ENCODE measurements around the gene MTF1.

DNA sequence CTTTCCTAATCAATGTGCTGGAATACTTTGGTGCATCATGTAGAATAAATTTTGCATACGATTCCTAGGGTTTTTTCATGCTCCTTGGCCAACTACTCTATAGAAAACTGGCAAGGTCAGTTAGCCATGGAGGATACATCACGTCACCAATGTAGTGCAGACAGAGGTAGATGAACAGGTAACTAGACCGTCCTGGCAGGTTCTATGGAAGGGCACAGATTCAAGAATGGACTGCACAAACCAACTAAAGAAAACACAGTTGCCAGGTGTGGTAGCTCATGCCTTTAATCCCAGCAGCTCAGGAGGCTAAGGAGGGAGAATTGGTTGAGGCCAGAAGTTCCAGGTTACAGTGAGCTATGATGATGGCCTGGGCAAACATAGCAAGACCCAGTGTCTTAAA is 9.9 kb downstream of the MTF1 start:
- TF ChIP-seq, protein P1, sequence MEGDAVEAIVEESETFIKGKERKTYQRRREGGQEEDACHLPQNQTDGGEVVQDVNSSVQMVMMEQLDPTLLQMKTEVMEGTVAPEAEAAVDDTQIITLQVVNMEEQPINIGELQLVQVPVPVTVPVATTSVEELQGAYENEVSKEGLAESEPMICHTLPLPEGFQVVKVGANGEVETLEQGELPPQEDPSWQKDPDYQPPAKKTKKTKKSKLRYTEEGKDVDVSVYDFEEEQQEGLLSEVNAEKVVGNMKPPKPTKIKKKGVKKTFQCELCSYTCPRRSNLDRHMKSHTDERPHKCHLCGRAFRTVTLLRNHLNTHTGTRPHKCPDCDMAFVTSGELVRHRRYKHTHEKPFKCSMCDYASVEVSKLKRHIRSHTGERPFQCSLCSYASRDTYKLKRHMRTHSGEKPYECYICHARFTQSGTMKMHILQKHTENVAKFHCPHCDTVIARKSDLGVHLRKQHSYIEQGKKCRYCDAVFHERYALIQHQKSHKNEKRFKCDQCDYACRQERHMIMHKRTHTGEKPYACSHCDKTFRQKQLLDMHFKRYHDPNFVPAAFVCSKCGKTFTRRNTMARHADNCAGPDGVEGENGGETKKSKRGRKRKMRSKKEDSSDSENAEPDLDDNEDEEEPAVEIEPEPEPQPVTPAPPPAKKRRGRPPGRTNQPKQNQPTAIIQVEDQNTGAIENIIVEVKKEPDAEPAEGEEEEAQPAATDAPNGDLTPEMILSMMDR (IDR thresholded peaks at IDR 0.05): no peak
- no peak for TF ChIP-seq EZH2phosphoT487 (IDR thresholded peaks at IDR 0.05)
- TF ChIP-seq EZH2 (IDR thresholded peaks at IDR 0.05): no peak

Measured in neural progenitor cell (in vitro differentiated cells).